OCI-LY1 (cell line): ENCODE measurements around the gene AQP7.

Source experiments
- EZH2 ChIP-seq: fragments of 200-600 bp; sonication (generic), shearing (Covaris generic); IDR thresholded peaks from 2 replicates; pipeline ENCODE4 v1.8.0; 2017; ENCODE audit warnings: borderline replicate concordance, mixed run types, mild to moderate bottlenecking, antibody characterized with exemption, low read length, moderate library complexity, mixed read lengths
- TF ChIP-seq, protein P1 (sequence below): fragments of 200-600 bp; sonication (generic), shearing (Covaris generic); IDR thresholded peaks from 2 replicates; pipeline ENCODE4 v1.5.1; 2017; ENCODE audit warnings: mild to moderate bottlenecking, antibody characterized with exemption, low read length, moderate library complexity, mixed read lengths

DNA sequence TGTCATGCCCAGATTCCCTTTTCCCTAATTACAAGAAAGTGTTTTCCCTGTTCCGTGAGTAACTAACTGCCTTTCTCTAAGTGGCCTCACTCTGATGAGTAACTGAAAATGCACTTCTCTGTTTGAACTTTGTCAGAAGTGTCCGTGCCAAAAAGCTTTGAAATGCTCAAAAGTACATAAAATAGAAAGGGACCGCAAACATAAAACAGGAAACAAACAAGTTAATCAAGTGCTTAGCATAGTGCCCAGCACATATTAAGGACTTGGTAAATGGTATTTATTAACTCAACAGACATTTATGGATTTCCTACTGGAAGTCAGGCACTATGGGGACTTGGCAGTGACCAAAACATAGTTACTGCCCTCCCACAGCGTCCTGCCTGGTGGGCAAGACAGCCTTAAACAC lies 22.8 kb upstream of the AQP7 start:
- TF ChIP-seq, protein P1, sequence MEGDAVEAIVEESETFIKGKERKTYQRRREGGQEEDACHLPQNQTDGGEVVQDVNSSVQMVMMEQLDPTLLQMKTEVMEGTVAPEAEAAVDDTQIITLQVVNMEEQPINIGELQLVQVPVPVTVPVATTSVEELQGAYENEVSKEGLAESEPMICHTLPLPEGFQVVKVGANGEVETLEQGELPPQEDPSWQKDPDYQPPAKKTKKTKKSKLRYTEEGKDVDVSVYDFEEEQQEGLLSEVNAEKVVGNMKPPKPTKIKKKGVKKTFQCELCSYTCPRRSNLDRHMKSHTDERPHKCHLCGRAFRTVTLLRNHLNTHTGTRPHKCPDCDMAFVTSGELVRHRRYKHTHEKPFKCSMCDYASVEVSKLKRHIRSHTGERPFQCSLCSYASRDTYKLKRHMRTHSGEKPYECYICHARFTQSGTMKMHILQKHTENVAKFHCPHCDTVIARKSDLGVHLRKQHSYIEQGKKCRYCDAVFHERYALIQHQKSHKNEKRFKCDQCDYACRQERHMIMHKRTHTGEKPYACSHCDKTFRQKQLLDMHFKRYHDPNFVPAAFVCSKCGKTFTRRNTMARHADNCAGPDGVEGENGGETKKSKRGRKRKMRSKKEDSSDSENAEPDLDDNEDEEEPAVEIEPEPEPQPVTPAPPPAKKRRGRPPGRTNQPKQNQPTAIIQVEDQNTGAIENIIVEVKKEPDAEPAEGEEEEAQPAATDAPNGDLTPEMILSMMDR = no peak
- no peak for TF ChIP-seq EZH2
